GM18511 (cell line): Measurements from ENCODE around the gene TAS2R39.
A peak's percentile ranks its signal among the peaks of the same experiment; 100 is the strongest.
"Not testable (repeated sequence)": the region's sequence is repeated elsewhere in the genome, so short reads cannot be mapped to it uniquely, and the experiment has no call there.

Experiments
- ATAC-seq: cut with Tn5 transposase; IDR thresholded peaks from one replicate; pipeline ENCODE4 v1.9.1; 2021; ENCODE audit warnings: mild to moderate bottlenecking, moderate library complexity; ENCODE audit not compliant: unreplicated experiment

Gene TAS2R39

GRCh38 chr7:143183024-143183423 lies at the start of gene TAS2R39:
TSS of gene TAS2R39 (plus strand) at chr7:143183419. CDS start at chr7:143183419, 0 bp downstream.
- no peak for ATAC-seq

DNA sequence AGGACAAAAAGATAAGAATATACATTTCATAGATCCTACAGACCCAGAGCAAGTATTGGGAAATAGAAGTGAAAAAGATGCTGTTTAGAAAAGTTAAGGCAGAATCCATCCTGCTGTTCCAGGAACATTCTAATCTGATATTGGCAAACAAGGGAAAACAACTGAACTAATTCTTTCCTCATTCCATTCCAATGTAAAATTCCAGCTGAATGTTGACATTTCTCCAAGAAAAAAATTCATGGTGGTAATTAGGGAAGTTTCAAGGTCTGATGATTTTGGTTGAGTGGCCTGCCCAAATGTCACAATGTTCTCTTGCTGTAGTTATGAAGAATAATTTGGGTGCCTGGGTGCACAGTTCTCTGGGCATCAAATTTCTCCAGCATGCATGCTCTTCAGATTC lies 36.1 kb upstream of the TAS2R39 start:
- ATAC-seq: no peak

GRCh38 chr7:143148050-143148449 lies 35.2 kb upstream of the TAS2R39 start:
- ATAC-seq: no peak

DNA sequence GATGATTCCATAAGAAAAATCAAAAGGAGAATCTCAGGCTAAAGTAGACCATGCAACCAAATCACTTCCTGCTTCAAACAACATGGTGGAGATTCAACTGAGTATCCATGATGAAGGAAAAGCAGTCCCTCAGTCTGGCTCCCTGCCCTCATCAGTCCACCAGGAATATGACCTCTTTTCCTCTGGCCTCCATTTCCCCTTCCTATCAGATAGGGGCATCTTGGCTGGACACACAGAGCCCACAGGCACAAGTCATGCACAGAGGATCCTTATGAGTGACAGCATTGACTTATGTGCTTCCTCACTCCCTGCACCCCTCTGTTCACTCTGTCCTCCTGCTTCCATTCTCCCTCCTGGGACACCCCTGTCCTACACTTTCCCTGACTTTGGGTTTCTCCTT lies 34.6 kb upstream of the TAS2R39 start:
- ATAC-seq: no peak

DNA sequence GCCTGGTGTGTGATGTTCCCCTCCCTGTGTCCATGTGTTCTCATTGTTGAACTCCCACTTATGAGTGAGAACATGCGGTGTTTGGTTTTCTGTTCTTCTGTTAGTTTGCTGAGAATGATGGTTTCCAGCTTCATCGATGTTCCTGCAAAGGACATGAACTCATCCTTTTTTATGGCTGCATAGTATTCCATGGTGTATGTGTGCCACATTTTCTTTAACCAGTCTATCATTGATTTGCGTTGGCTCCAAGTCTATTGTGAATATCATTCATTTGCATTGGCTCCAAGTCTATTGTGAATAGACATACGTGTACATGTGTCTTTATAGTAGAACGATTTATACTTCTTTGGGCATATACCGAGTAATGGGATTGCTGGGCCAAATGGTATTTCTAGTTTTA lies 32.5 kb upstream of the TAS2R39 start:
- ATAC-seq: not testable (repeated sequence)

- not testable (repeated sequence) for ATAC-seq
These were observed 24.6 kb upstream of the TAS2R39 start for GRCh38 chr7:143158617-143159016.

DNA sequence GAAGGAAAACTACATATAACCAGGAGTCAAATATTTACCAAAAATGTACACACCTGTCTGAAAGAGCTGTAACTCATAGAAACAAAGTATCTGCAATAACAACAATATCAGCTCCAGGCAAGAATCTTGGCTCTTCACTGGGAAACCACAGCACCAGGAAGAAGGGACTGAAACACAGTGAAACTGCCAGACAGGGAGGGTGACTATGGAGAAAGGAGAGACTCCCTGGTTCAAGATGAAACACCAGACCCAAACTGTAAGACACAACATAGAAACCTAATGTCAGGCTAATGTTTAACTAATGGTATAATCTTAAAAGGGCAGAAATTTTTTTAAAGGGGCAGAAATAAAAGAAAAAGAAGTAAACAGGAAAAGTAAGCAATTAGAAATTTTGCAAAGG lies 11.5 kb upstream of the TAS2R39 start:
- no peak for ATAC-seq

DNA sequence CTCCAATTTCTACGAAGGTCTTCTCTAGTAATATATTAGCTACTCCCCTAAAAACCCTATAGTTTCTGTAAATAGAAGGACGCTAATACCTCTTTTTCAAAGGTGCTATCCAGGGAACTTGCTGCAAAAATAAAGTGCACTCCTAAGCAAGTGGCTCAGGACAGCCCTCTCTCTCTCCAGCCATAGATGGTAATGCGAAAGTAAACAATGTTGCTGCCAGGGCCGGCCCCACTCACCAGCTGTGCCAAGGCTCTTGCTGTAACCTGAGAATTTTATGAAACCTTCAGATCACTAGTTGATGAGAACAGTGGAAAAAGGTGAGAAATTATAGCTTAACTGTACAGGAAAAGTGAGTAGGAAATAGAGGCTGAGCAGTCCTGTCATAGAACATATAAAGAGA lies 10.9 kb upstream of the TAS2R39 start:
- no peak for ATAC-seq

GRCh38 chr7:143176128-143176527 lies 7.1 kb upstream of the TAS2R39 start:
- no peak for ATAC-seq

DNA sequence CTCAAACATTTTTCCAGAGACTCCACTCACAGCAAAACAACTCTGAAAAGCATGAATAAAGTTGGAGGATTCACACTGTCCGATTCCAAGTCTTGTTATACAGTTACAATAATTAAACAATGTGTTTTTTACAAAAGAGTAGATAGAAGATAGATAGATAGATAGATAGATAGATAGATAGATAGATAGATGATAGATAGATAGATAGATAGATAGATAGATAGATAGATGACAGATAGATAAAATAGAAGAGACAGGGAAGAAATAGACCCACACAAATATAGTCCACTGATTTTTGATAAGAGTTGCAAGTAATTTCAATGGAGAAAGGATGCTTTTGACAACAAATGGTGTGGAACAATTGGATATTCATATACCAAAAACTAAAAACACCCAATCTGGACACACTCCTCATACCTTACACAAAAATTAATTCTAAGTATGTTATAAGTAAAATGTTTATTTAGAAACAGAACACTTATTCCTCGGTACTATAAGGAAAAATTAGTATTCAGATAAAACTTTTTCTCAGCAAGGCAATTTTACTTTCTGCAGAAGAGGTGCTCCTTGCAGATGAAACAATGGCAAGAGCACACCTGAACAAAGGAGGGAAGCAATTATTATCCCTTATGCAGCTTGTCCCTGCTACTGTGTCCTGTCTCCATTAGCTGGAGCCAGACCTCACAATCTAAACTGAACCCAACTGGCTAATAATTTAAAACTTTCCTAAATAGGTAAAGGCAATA lies 5.7 kb upstream of the TAS2R39 start:
- no peak for ATAC-seq

GRCh38 chr7:143180771-143181170 lies 2.4 kb upstream of the TAS2R39 start:
- ATAC-seq: not testable (repeated sequence)

- ATAC-seq: no peak
These were observed 1.9 kb upstream of the TAS2R39 start for GRCh38 chr7:143181349-143181748.

DNA sequence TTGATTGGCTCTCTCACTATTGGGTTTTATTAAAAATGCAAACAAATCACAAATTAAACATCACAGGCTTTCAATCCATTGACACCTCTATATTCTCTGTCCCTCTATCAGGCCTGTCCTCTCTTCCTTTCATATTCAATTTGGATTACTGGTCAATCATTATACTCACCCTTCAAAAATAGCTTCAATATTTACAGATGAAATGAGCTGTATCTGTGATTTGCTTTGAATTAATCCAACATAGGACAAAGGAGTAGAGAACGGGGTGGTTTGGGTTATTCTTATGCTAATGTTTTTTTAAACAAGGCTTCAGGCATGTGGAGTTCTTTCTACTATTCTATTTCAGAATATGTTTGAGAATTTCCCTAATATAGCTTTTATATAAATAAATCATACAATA lies 2.3 kb downstream of the TAS2R39 start:
- ATAC-seq: no peak

GRCh38 chr7:143188994-143189393 lies 5.8 kb downstream of the TAS2R39 start:
- no peak for ATAC-seq

DNA sequence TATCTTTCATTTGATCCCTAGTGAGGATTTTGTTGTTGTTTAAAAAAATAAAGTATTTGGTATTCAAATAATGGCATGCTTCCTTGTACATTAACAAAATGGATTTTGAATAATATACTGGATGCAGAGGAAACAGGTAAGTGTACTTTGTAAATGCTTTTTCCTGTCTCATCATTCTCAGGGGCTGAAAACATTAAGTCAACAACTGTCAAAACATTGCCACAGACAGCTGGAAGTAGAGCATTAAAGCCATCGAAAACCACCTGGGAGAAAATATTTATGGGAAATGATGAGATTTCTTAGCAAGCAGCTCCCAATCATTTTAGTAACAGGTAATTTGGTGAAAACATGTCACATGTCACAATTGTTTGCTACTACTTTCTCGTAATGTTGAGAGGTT lies 10.7 kb downstream of the TAS2R39 start:
- ATAC-seq: no peak

DNA sequence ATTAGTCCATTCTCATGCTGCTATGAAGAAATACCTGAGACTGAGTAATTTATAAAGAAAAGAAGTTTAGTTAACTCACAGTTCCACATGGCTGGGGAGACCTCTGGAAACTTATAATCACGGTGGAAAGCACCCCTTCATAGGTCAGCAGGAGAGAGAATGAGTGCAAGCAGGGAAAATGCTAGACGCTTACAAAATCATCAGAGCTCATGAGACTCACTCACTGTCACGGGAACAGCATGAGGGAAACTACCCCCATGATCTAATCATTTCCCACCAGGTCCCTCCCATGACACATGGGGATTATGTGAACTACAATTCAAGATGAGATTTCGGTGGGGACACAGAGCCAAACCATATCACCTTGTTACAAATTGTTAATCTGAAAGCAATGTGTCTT lies 15.8 kb downstream of the TAS2R39 start:
- peak; percentile 63 for ATAC-seq

DNA sequence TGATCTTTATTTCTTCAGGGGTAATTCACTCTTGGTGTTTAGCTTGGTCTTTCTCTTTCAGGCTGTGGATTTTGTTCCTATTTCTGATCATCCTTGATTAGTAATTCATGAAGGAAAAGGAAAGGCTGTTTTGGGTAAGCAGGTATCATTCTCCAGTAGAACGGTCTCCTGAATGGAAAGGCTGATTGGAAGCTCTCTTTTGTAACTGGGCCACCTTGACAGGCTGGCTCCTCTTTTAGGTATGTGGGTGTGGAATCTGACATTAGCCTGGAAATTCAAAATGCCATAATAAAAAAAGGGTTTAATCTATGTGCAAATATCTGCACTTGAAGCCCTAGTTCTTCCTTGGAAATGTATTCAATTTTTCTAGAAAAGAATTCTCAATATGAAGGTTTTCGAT lies 18.9 kb downstream of the TAS2R39 start:
- no peak for ATAC-seq

GRCh38 chr7:143203386-143203785 lies 20.2 kb downstream of the TAS2R39 start:
- ATAC-seq: no peak

- ATAC-seq: peak; percentile 93
These were observed 22.5 kb downstream of the TAS2R39 start for GRCh38 chr7:143205560-143206293.

- no peak for ATAC-seq
These were observed 27.3 kb downstream of the TAS2R39 start for GRCh38 chr7:143210541-143210940.

GRCh38 chr7:143213478-143213877 lies 30.3 kb downstream of the TAS2R39 start:
- ATAC-seq: not testable (repeated sequence)
